Measurements from ENCODE around the gene GHRL.
A peak's percentile ranks its signal among the peaks of the same experiment; 100 is the strongest.
"Not testable (repeated sequence)": the region's sequence is repeated elsewhere in the genome, so short reads cannot be mapped to it uniquely, and the experiment has no call there.

The GHRL gene

GRCh38 chr3:10278501-10278900, 14.2 kb downstream of the GHRL start:
- no peak for DNase-seq (ENCODE audit: low read depth in 3 of 3, low spot score in 1 of 3)

- DNase-seq (ENCODE audit: low read depth in 3 of 3, low spot score in 1 of 3) = no peak
These were observed 15.6 kb downstream of the GHRL start for GRCh38 chr3:10277115-10277625.

- no peak for DNase-seq (ENCODE audit: low read depth in 3 of 3, low spot score in 1 of 3)
These were observed 18.1 kb downstream of the GHRL start for GRCh38 chr3:10274601-10275000.

- DNase-seq (ENCODE audit: low read depth in 3 of 3, low spot score in 1 of 3) = no peak
These were observed 18.9 kb downstream of the GHRL start for GRCh38 chr3:10273702-10274305.

- DNase-seq (ENCODE audit: low read depth in 3 of 3, low spot score in 1 of 3) = no peak
These were observed 19.8 kb downstream of the GHRL start for GRCh38 chr3:10272977-10273376.

- DNase-seq (ENCODE audit: low read depth in 3 of 3, low spot score in 1 of 3) = not testable (repeated sequence)
These were observed 20.3 kb downstream of the GHRL start for GRCh38 chr3:10272476-10272875.

GRCh38 chr3:10269443-10269842, 23.3 kb downstream of the GHRL start:
- DNase-seq (ENCODE audit: low read depth in 3 of 3, low spot score in 1 of 3) = no peak

- DNase-seq (ENCODE audit: low read depth in 3 of 3, low spot score in 1 of 3) = no peak
These were observed 23.8 kb downstream of the GHRL start for GRCh38 chr3:10268930-10269329.

- DNase-seq (ENCODE audit: low read depth in 3 of 3, low spot score in 1 of 3) = no peak
These were observed 24.6 kb downstream of the GHRL start for GRCh38 chr3:10268116-10268515.

- DNase-seq (ENCODE audit: low read depth in 3 of 3, low spot score in 1 of 3) = not testable (repeated sequence)
These were observed 25.8 kb downstream of the GHRL start for GRCh38 chr3:10266936-10267335.

- no peak for DNase-seq (ENCODE audit: low read depth in 3 of 3, low spot score in 1 of 3)
These were observed 26.9 kb downstream of the GHRL start for GRCh38 chr3:10265833-10266232.

GRCh38 chr3:10263646-10264363, 28.9 kb downstream of the GHRL start:
- DNase-seq (ENCODE audit: low read depth in 3 of 3, low spot score in 1 of 3) = peak; percentile 26 to 55 (median 45)

GRCh38 chr3:10262027-10262426, 30.7 kb downstream of the GHRL start:
- no peak for DNase-seq (ENCODE audit: low read depth in 3 of 3, low spot score in 1 of 3)

- DNase-seq (ENCODE audit: low read depth in 3 of 3, low spot score in 1 of 3) = no peak
These were observed 32.5 kb downstream of the GHRL start for GRCh38 chr3:10260211-10260701.

- DNase-seq (ENCODE audit: low read depth in 3 of 3, low spot score in 1 of 3) = no peak
These were observed 32.9 kb downstream of the GHRL start for GRCh38 chr3:10259798-10260197.

GRCh38 chr3:10259036-10259435, 33.7 kb downstream of the GHRL start:
- DNase-seq (ENCODE audit: low read depth in 3 of 3, low spot score in 1 of 3) = no peak

- DNase-seq (ENCODE audit: low read depth in 3 of 3, low spot score in 1 of 3) = no peak
These were observed 36.9 kb downstream of the GHRL start for GRCh38 chr3:10255835-10256234.

GRCh38 chr3:10253731-10254130, 39.0 kb downstream of the GHRL start:
- DNase-seq (ENCODE audit: low read depth in 3 of 3, low spot score in 1 of 3) = no peak

GRCh38 chr3:10251006-10251405, 41.7 kb downstream of the GHRL start:
- DNase-seq (ENCODE audit: low read depth in 3 of 3, low spot score in 1 of 3) = no peak

GRCh38 chr3:10249833-10250232, 42.9 kb downstream of the GHRL start:
- no peak for DNase-seq (ENCODE audit: low read depth in 3 of 3, low spot score in 1 of 3)

GRCh38 chr3:10248984-10249748, 43.6 kb downstream of the GHRL start:
- DNase-seq (ENCODE audit: low read depth in 3 of 3, low spot score in 1 of 3) = peak in 2 of 3 donors; percentile 16 to 32
